Ovary (tissue), 9 donors: Measurements from ENCODE around the gene GPR55. TPM values are rescaled to one million over a fixed set of nuclear protein-coding genes. Genes with fewer than 3 reads are reported as not detected.

Experiments
- DNase-seq, 5 donors: peaks; one replicate each; pipeline ENCODE4 v3.0.0-alpha.2; 2019 to 2020
- H3K27ac ChIP-seq, 2 donors: fragments of 200-600 bp; one replicate each; pipeline versions ENCODE4 v1.5.1 to v1.8.0; 2019 to 2022
- H3K27me3 ChIP-seq: fragments of 200-600 bp; one replicate; pipeline ENCODE4 v1.8.0; 2022
- H3K36me3 ChIP-seq: fragments of 200-600 bp; sonication (generic); one replicate; pipeline ENCODE4 v1.5.1; 2019
- H3K4me1 ChIP-seq: one replicate; pipeline ENCODE4 v1.8.1; 2013; ENCODE audit warnings: mild to moderate bottlenecking, moderate library complexity; ENCODE audit not compliant: insufficient read depth
- H3K4me3 ChIP-seq: fragments of 200-600 bp; sonication (generic); one replicate; pipeline ENCODE4 v1.5.1; 2017
- H3K9me3 ChIP-seq, 2 donors: fragments of 200-600 bp in 1 of 2; sonication (generic) in 1 of 2; one replicate each; pipeline versions ENCODE4 v1.5.1 to v1.8.1; 2013 to 2019; ENCODE audit warnings: mild to moderate bottlenecking in 1 of 2, moderate library complexity in 1 of 2
- CTCF ChIP-seq, 3 donors: fragments of 450-650 bp in 2 of 3; fragments of 200-600 bp in 1 of 3; IDR thresholded peaks; one replicate each; pipeline versions ENCODE4 v1.5.1 to v1.8.0; 2016 to 2022; ENCODE audit warnings: antibody characterized with exemption in 3 of 3, mild to moderate bottlenecking in 1 of 3
- EP300 ChIP-seq: sonication (generic); formaldehyde crosslinking; IDR thresholded peaks from one replicate; pipeline ENCODE4 v1.6.1; 2017; ENCODE audit warnings: antibody characterized with exemption
- POLR2A ChIP-seq: fragments of 450-650 bp; IDR thresholded peaks from one replicate; pipeline ENCODE4 v1.6.1; 2017; ENCODE audit warnings: antibody characterized with exemption, mild to moderate bottlenecking, moderate library complexity
- WGBS, 3 donors: extraction: QIAGEN DNeasy Blood & Tissue Kit in 1 of 3; methylation state at CpG; one replicate each; pipeline versions ENCODE4 v1.1.5 to v1.1.7; 2013 to 2017; 5-methylcytosine and 5-hydroxymethylcytosine counted together
- intact Hi-C, 4 donors: fragments of 100-400 bp; cut with DNase I; formaldehyde crosslinking; loops; one replicate each; pipeline versions ENCODE4 v1.11.0 to v1.15.1; 2022 to 2023
- polyA plus RNA-seq, 2 donors: library from polyadenylated mRNA; stranded (reverse); fragments of 200-250 nt in 1 of 2; fragments of 350-450 nt in 1 of 2; fragmentation: Illumina TruSeq in 1 of 2; extraction: RNeasy Lipid Tissue Mini Kit (QIAGEN cat#74804) in 1 of 2; gene quantifications; one replicate each; pipeline ENCODE4 v1.2.3, GENCODE V29; 2013 to 2014
- total RNA-seq, 7 donors: library from RNA; depleted of rRNA in 2 of 7; stranded (reverse); fragments of >200 nt in 2 of 7; fragmentation: NEBNext Ultra II Directional in 3 of 7; extraction: Animal tissue kit (Norgen Biotek cat#: 25700) in 3 of 7; gene quantifications; one replicate each; pipeline versions ENCODE4 v1.1.0 to v1.2.4, GENCODE V29; 2016 to 2023
- donor health status: DM: no; HTN: no; CAD: no; lungs with moderate emphysema.
- donor health status: DM: no; HTN: no; CAD: no.
- donor health status: Bipolar disorder and iron deficiency.
- donor health status: DM: yes; HTN: yes; CAD: no.
- donor health status: DM: no; HTN: no; CAD: no.
- donor health status: DM: yes; HTN: yes; CAD: no.

The GPR55 gene
- total and polyA plus RNA-seq, 9 donors = 0.05 to 0.20 (median 0.14) TPM; not detected in 5

GRCh38 chr2:230863442-230864121 lies 61.5 kb downstream of the GPR55 start:
- no peak for TF ChIP-seq POLR2A
- no peak for TF ChIP-seq CTCF (IDR thresholded peaks at IDR 0.05)
- no peak for TF ChIP-seq EP300
- DNase-seq = no peak
- WGBS, 3 donors = 67 to 73% (median 71%) methylated on average over 13 of the region's 13 CpGs
- Histone ChIP-seq H3K4me1 (peaks cover 7% of the 10 kb centered on the region), H3K36me3 (no peaks in the 10 kb centered on the region), H3K4me3 (no peak overlapping the region), H3K27me3 (no peaks in the 10 kb centered on the region), H3K27ac (no peak overlapping the region), H3K9me3 (no peaks in the 10 kb centered on the region)
- intact Hi-C loops = no loop called here

GRCh38 chr2:230863031-230863430 lies 62.0 kb downstream of the GPR55 start:
- no peaks in the 10 kb centered on the region for H3K36me3 ChIP-seq
- H3K4me3 ChIP-seq = no peak overlapping the region
- intact Hi-C loops = no loop called here
- 66 to 78% (median 78%) methylated on average over 7 to 8 of the region's 8 CpGs for WGBS, 3 donors
- no peak overlapping the region for H3K27ac ChIP-seq
- no peak for TF ChIP-seq CTCF (IDR thresholded peaks at IDR 0.05)
- no peak for TF ChIP-seq EP300
- TF ChIP-seq POLR2A = no peak
- DNase-seq = no peak
- no peaks in the 10 kb centered on the region for H3K9me3 ChIP-seq
- H3K4me1 ChIP-seq = peaks cover 7% of the 10 kb centered on the region
- H3K27me3 ChIP-seq = no peaks in the 10 kb centered on the region

GRCh38 chr2:230862292-230862691 lies 62.8 kb downstream of the GPR55 start:
- intact Hi-C loops = no loop called here
- WGBS, 3 donors = 87 to 94% (median 89%) methylated on average over 5 of the region's 5 CpGs

GRCh38 chr2:230861552-230862255 lies 63.3 kb downstream of the GPR55 start:
- intact Hi-C loops = no loop called here
- Histone ChIP-seq H3K27ac (no peak overlapping the region), H3K4me3 (no peak overlapping the region), H3K9me3 (no peaks in the 10 kb centered on the region), H3K27me3 (no peaks in the 10 kb centered on the region), H3K4me1 (peaks cover 7% of the 10 kb centered on the region), H3K36me3 (no peaks in the 10 kb centered on the region)
- TF ChIP-seq EP300 = no peak
- no peak for TF ChIP-seq POLR2A
- TF ChIP-seq CTCF (IDR thresholded peaks at IDR 0.05) = no peak
- DNase-seq = no peak
- 40 to 44% (median 41%) methylated on average over 13 of the region's 13 CpGs for WGBS, 3 donors

More at GRCh38 chr2:230862292-230862691, 62.8 kb downstream of the GPR55 start:
- Histone ChIP-seq H3K27me3 (no peaks in the 10 kb centered on the region), H3K36me3 (no peaks in the 10 kb centered on the region), H3K9me3 (no peaks in the 10 kb centered on the region), H3K4me3 (no peak overlapping the region), H3K4me1 (peaks cover 7% of the 10 kb centered on the region), H3K27ac (no peak overlapping the region)
- no peak for TF ChIP-seq POLR2A
- no peak for TF ChIP-seq EP300
- no peak for TF ChIP-seq CTCF (IDR thresholded peaks at IDR 0.05)
- no peak for DNase-seq

Other genes starting within 250 kb of the GPR55 start
- 10 to 100 TPM; 39.6 to 64.4 (median 52.0) TPM for gene CAB39, start 212.4 kb downstream of the GPR55 start, total RNA-seq
- gene CAB39, start 212.4 kb downstream of the GPR55 start, polyA plus RNA-seq = 10 to 100 TPM; 24.8 to 42.7 TPM
- 10 to 100 TPM; 52.3 to 85.4 (median 67.8) TPM for gene ITM2C, start 60.3 kb downstream of the GPR55 start, total RNA-seq
- gene ITM2C, start 60.3 kb downstream of the GPR55 start, polyA plus RNA-seq = 10 to 100 TPM; 67.4 to 96.2 TPM
- gene SPATA3, start 70.9 kb upstream of the GPR55 start, total RNA-seq = not detected
- gene SPATA3, start 70.9 kb upstream of the GPR55 start, polyA plus RNA-seq = not detected
- under 1 TPM in 3 of 7 donors, not detected in 4; 0.11 to 0.18 (median 0.12) TPM for gene C2orf72, start 112.3 kb upstream of the GPR55 start, total RNA-seq
- under 1 TPM; 0.06 to 0.13 TPM for gene C2orf72, start 112.3 kb upstream of the GPR55 start, polyA plus RNA-seq
- gene PSMD1, start 131.6 kb upstream of the GPR55 start, total RNA-seq = 10 to 100 TPM; 25.9 to 68.2 (median 57.8) TPM
- 10 to 100 TPM; 19.0 to 73.2 TPM for gene PSMD1, start 131.6 kb upstream of the GPR55 start, polyA plus RNA-seq
- gene HTR2B, start 199.8 kb upstream of the GPR55 start, total RNA-seq = 1 to 10 TPM in 3 of 7 donors, under 1 TPM in 3, not detected in 1; 0.15 to 2.0 (median 0.88) TPM
- gene HTR2B, start 199.8 kb upstream of the GPR55 start, polyA plus RNA-seq = 1 to 10 TPM in 1 of 2 donors, under 1 TPM in 1; 0.64 to 3.0 TPM